Testis (tissue), 3 donors: ENCODE results near the gene PSG7. TPM values are rescaled to one million over a fixed set of nuclear protein-coding genes. Genes with fewer than 3 reads are reported as not detected.
"Not testable (repeated sequence)": the region's sequence is repeated elsewhere in the genome, so short reads cannot be mapped to it uniquely, and the experiment has no call there.

ENCODE experiments used
- DNase-seq: peaks from one replicate; pipeline ENCODE4 v3.0.0-alpha.2; 2019
- H3K27ac ChIP-seq, 2 donors: fragments of 200-600 bp; sonication (generic); one replicate each; pipeline ENCODE4 v1.5.1; 2019
- H3K27me3 ChIP-seq: fragments of 200-600 bp; sonication (generic); one replicate; pipeline ENCODE4 v1.5.1; 2019
- H3K36me3 ChIP-seq: fragments of 200-600 bp; sonication (generic); one replicate; pipeline ENCODE4 v1.5.1; 2017; ENCODE audit warnings: low read depth; ENCODE audit errors: missing control alignments
- H3K4me1 ChIP-seq: fragments of 200-600 bp; sonication (generic); one replicate; pipeline ENCODE4 v1.5.1; 2019
- H3K4me3 ChIP-seq, 2 donors: fragments of 200-600 bp; sonication (generic); one replicate each; pipeline ENCODE4 v1.5.1; 2017 to 2019
- H3K9me3 ChIP-seq: fragments of 200-600 bp; sonication (generic); one replicate; pipeline ENCODE4 v1.5.1; 2017
- POLR2A ChIP-seq: fragments of 450-650 bp; IDR thresholded peaks from one replicate; pipeline ENCODE4 v1.6.1; 2017; ENCODE audit warnings: antibody characterized with exemption, mild to moderate bottlenecking, moderate library complexity
- WGBS, 2 donors: methylation state at CpG; one replicate each; pipeline ENCODE4 v1.1.5; 2018; 5-methylcytosine and 5-hydroxymethylcytosine counted together
- intact Hi-C: fragments of 100-400 bp; cut with DNase I; formaldehyde crosslinking; loops from one replicate; pipeline ENCODE4 v1.15.1; 2023; ENCODE audit warnings: low total_unique reads
- polyA plus RNA-seq: library from polyadenylated mRNA; stranded (reverse); fragments of 350-450 nt; fragmentation: Illumina TruSeq; extraction: RNeasy Lipid Tissue Mini Kit (QIAGEN cat#74804); gene quantifications from one replicate; pipeline ENCODE4 v1.2.3, GENCODE V29; 2014; ENCODE audit warnings: low read depth, low replicate concordance; ENCODE audit not compliant: insufficient read depth
- total RNA-seq, 2 donors: library from RNA; depleted of rRNA; stranded (reverse); fragments of >200 nt; gene quantifications; one replicate each; pipeline ENCODE4 v1.2.3, GENCODE V29; 2016
- TF ChIP-seq, protein P1 (sequence below), 3 experiments: fragments of 450-650 bp in 2 of 3; fragments of 200-600 bp in 1 of 3; sonication (generic) in 1 of 3; IDR thresholded peaks; one replicate each; pipeline ENCODE4 v1.5.1; 2016 to 2019; ENCODE audit warnings: antibody characterized with exemption in 3 of 3, mild to moderate bottlenecking in 2 of 3, moderate library complexity in 1 of 3

The PSG7 gene
- total and polyA plus RNA-seq, 3 donors from 2014 or later = not detected

DNA sequence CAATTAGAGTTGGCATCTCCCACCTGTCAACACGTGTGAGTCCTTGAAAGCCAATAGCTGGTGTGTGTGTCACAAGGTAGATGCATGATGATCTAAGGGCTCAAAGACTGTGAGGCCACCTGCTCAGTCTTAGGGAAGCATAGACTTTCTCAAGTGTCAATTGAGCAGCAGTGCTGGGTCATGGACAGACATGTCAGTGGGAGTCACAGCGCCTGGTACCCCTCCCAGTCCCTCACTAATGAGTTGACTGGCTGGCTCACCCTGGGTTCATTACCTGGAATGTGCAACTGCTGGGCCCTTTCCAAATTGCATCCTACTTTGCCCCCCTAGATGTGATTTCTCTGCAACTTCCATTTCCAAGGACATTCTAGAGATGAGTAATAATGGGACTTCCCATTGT lies 10.2 kb downstream of the PSG7 start:
- Histone ChIP-seq H3K27me3 (no peaks in the 10 kb centered on the region), H3K4me3 (no peak overlapping the region), H3K27ac (no peak overlapping the region), H3K36me3 (no peaks in the 10 kb centered on the region), H3K9me3 (no peaks in the 10 kb centered on the region), H3K4me1 (no peaks in the 10 kb centered on the region)
- intact Hi-C loops = no loop called here
- DNase-seq = no peak
- TF ChIP-seq, protein P1, sequence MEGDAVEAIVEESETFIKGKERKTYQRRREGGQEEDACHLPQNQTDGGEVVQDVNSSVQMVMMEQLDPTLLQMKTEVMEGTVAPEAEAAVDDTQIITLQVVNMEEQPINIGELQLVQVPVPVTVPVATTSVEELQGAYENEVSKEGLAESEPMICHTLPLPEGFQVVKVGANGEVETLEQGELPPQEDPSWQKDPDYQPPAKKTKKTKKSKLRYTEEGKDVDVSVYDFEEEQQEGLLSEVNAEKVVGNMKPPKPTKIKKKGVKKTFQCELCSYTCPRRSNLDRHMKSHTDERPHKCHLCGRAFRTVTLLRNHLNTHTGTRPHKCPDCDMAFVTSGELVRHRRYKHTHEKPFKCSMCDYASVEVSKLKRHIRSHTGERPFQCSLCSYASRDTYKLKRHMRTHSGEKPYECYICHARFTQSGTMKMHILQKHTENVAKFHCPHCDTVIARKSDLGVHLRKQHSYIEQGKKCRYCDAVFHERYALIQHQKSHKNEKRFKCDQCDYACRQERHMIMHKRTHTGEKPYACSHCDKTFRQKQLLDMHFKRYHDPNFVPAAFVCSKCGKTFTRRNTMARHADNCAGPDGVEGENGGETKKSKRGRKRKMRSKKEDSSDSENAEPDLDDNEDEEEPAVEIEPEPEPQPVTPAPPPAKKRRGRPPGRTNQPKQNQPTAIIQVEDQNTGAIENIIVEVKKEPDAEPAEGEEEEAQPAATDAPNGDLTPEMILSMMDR (IDR thresholded peaks at IDR 0.05) = no peak
- no peak for TF ChIP-seq POLR2A
- 42 to 63% methylated on average over 2 of the region's 2 CpGs for WGBS, 2 donors

DNA sequence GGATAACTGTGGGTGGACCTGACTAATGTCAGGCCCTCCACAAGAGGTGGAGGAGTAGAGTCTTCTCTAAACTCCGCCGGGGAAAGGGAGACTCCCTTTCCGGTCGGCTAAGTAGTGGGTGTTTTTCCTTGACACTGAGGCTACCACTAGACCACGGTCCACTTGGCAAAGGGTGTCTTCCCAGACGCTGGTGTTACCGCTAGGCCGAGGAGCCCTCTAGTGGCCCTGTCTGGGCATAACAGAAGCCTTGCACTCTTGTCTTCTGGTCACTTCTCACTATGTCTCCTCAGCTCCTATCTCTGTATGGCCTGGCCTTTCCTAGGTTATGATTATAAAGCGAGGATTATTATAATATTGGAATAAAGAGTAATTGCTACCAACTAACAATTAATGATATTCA lies 13.9 kb downstream of the PSG7 start:
- H3K27ac ChIP-seq, H3K9me3 ChIP-seq, H3K27me3 ChIP-seq, H3K36me3 ChIP-seq, intact Hi-C loops, H3K4me3 ChIP-seq, H3K4me1 ChIP-seq: not testable (repeated sequence)
- TF ChIP-seq, protein P1 (IDR thresholded peaks at IDR 0.05) = peak in 2 of 3 experiments; percentile 14 to 25
- 40 to 48% methylated on average over 9 of the region's 9 CpGs for WGBS, 2 donors
- DNase-seq = peak; percentile 66

DNA sequence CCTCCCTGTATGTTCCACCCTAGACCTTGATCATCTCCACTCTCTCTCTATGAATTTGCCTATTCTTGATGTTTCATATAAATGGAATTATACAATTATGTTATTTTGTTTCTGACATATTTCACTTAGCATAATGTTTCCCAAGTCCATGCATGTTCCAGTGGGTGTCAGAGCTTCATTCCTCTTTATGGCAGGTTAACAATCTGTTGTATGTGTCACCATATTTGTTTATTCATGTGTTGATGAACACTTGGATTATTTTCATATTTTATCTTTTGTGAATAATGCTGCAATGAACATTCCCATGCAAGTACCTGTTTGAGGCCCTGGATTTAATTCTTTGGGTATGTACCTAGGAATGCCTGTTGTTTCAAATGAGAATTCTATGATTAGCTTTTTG lies 16.0 kb downstream of the PSG7 start:
- H3K27me3 ChIP-seq, H3K4me1 ChIP-seq, intact Hi-C loops, H3K4me3 ChIP-seq, H3K9me3 ChIP-seq, H3K27ac ChIP-seq, H3K36me3 ChIP-seq, DNase-seq: not testable (repeated sequence)

DNA sequence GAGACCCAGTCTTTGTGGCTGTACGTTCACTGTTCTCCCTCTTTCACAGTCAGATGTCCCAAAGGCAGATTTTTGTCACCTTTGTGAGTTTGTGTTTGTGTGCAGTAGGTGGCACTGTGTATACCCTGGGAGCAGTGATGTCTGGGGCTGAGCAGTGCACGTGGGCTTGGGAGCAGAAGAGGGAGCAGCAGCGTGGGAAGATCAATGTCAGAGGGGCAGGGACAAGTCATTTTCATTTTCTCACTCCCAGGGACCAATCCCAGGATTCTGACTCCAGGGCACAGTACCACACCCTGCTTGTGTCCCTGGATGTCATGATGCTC lies 17.3 kb downstream of the PSG7 start:
- Histone ChIP-seq H3K4me1 (no peaks in the 10 kb centered on the region), H3K4me3 (no peak overlapping the region), H3K9me3 (no peaks in the 10 kb centered on the region), H3K27ac (no peak overlapping the region), H3K36me3 (no peaks in the 10 kb centered on the region), H3K27me3 (no peaks in the 10 kb centered on the region)
- 32 to 35% methylated on average over 3 of the region's 3 CpGs for WGBS, 2 donors
- no peak for DNase-seq
- intact Hi-C loops = no loop called here
- TF ChIP-seq, protein P1 (IDR thresholded peaks at IDR 0.05) = no peak
- TF ChIP-seq POLR2A = no peak

DNA sequence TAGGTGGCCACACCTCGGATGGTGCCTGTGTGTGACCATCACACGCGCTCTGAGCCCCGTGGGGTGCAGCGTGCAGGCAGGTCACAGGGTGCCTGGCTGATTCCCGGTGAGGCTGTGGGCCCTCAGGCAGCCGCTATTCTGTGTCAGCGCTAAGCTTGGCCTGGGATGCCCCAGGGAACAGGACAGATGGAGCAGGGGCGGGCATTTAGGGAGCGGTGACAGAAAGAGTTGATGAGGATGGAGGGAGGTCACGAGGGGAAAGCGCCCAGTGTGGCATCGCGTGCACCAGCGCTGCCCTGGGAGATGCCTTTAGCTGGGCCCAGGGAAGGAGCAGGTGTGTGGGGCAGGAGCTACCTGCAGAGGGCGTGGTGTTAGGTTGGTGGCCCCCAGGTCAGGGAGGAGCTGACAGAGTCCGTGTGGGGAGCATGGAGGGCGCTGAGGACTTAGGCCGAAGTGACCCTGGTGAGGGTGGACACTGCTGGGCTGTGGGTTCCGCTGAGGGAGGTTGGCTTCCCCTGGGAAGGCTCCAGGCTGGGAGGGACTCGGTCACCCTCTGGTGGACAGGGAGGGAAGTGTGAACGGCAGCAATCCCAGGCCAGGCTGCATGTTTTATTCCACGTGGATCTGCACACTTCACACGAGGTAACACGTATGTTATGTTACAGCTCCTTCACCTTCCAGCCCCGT lies 17.8 kb downstream of the PSG7 start:
- intact Hi-C loops, H3K9me3 ChIP-seq, H3K27me3 ChIP-seq, H3K36me3 ChIP-seq, H3K4me1 ChIP-seq, DNase-seq, H3K4me3 ChIP-seq, H3K27ac ChIP-seq: not testable (repeated sequence)
- WGBS, 2 donors = 61 to 73% methylated on average over 22 to 26 of the region's 26 CpGs

DNA sequence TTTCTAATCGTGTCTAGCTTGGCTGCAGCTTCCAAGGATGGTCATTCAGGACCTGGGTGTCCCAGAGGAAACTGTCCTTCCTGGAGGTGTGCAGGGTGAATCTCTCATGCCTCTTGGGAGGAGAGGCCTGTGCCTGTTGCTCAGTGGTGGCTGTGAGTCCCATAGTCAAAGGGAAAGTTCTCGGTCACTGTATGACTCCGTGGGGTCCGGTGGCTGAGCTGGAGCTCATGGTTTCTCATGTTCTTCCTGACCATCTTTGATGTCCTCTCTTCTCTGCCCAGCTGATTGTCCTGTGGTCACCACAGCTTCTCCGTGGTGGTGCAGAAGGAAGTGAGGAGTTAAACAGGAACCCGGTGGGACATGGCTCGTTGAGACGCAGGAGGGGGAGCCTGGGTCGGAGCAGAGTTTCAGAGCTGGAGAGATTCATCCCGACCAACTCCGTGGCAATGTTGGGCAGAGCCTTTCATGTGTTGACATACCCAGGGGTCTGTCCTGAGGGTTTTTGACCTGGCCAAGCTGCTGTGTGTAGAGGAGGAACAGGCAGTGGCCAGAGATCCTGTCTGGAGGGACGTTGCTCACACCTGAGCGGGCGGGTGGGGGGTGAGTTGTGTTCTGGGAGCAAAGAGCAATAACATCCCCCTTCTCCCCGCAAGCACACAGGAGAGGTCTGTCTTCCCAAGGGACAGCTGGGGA lies 18.5 kb downstream of the PSG7 start:
- WGBS, 2 donors = 71 to 82% methylated on average over 15 of the region's 15 CpGs
- H3K4me1 ChIP-seq, H3K9me3 ChIP-seq, H3K4me3 ChIP-seq, H3K27me3 ChIP-seq, DNase-seq, H3K27ac ChIP-seq, intact Hi-C loops, H3K36me3 ChIP-seq: not testable (repeated sequence)

DNA sequence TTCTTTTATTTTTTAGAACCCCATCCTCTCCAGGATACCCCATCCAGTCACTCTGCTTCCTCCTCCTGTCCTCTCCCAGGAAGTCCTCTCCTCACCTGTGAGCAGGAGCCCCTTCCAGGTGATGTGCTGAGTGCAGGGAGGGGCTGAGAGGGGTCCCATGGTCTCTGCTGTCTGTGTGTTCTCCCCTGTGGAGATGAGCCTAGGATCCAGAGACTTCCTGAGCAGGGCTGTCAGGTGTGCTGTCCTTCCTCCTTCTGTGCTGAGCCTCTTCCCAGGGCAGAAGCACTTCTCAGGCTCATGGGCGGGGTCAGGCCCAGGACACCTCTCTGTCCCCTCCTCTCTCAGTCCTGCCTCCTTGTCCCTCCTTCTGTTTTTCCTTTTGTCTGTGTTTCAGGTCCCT lies 19.4 kb downstream of the PSG7 start, which contains the start of gene PSG6:
TSS of gene PSG6 (minus strand) at position 261 of the 400 bp plus-strand sequence. CDS start at position 159, 102 bp downstream.
- H3K27ac ChIP-seq, H3K27me3 ChIP-seq, DNase-seq, intact Hi-C loops, H3K4me3 ChIP-seq, H3K4me1 ChIP-seq, H3K36me3 ChIP-seq, H3K9me3 ChIP-seq: not testable (repeated sequence)
- 60 to 75% methylated on average over 1 of the region's 1 CpG for WGBS, 2 donors

DNA sequence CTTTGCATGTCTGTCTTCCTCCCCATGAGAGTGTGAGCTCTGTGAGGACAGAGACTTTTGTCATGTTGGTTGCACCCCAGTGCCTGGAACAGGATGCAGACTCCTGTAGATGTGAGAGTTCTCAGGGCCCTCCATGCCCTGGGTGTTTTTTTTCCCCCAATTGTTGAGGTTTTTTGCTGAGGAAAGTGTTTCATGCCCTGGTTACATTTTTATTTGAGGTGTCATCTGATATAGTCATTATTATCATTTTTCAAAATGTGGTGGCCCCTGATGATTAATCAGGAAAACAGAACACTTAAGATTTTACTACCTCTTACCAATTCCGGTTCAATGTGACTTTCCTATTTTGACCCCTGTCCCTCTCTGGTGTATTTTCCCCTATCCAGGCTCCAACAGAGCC lies 20.1 kb downstream of the PSG7 start:
- H3K27me3 ChIP-seq, H3K27ac ChIP-seq, H3K4me3 ChIP-seq, H3K36me3 ChIP-seq, DNase-seq, H3K4me1 ChIP-seq, intact Hi-C loops, H3K9me3 ChIP-seq: not testable (repeated sequence)
- WGBS, 2 donors = 81 to 86% methylated on average over 1 of the region's 1 CpG

DNA sequence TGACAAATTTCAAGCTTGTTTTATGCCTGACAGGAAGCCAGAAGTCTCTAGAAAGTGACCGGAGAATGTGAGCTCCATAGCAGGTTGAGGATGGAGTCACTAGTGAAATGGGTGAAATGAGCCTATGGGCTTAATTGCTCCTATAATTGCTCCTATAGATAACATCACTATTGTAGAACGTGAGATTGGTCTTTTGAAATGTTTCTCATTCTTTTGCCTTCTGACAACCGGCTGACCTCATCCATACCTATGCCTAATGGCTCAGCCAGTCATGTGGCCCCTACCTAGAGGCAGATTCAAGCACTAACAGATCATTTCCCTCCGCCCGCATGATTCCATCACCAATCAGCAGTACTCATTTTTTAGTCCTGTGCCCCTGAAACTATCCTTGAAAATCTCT lies 23.5 kb downstream of the PSG7 start:
- H3K27ac ChIP-seq, DNase-seq, H3K4me1 ChIP-seq, H3K4me3 ChIP-seq, H3K27me3 ChIP-seq, H3K9me3 ChIP-seq, intact Hi-C loops, H3K36me3 ChIP-seq: not testable (repeated sequence)
- 69 to 82% methylated on average over 5 of the region's 5 CpGs for WGBS, 2 donors
